IPS-NIHi7 (cell line): Measurements from ENCODE around the gene C6orf141.
"Not testable (repeated sequence)": the region's sequence is repeated elsewhere in the genome, so short reads cannot be mapped to it uniquely, and the experiment has no call there.

Source experiments
- DNase-seq: peaks from one replicate; pipeline ENCODE4 v3.0.0; 2012; ENCODE audit warnings: mixed read lengths; ENCODE audit errors: extremely low spot score

C6orf141 gene

DNA sequence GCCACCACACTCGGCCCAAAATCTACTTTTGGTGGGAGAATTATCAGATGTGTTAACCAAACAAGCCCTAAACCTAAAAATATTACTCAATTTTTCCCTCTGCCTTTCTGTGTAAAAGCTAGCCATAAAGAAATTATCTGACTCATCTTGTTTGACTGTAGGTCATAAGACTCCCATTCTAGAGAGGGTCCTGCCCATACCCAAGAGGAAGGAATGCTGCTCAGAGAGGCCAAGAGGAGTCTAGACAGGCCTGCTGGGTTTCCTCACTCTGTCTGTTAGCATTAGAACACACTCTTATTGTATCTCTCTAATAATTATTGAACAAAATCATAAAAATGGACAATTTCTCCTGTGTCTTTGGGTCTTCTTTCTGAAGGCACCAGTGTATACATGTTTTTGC is 26.1 kb downstream of the C6orf141 start:
- no peak for DNase-seq

GRCh38 chr6:49579649-49580048 is 29.2 kb downstream of the C6orf141 start:
- no peak for DNase-seq

GRCh38 chr6:49582529-49582928 is 32.1 kb downstream of the C6orf141 start:
- no peak for DNase-seq

GRCh38 chr6:49587262-49587661 is 36.8 kb downstream of the C6orf141 start:
- DNase-seq = not testable (repeated sequence)
